ENCODE results near the gene GPX6. TPM values are rescaled to one million over a fixed set of nuclear protein-coding genes. Genes with fewer than 3 reads are reported as not detected.
"Not testable (repeated sequence)": the region's sequence is repeated elsewhere in the genome, so short reads cannot be mapped to it uniquely, and the experiment has no call there.

The GPX6 gene
- total RNA-seq, 1 donor from 2014 or later = not detected

DNA sequence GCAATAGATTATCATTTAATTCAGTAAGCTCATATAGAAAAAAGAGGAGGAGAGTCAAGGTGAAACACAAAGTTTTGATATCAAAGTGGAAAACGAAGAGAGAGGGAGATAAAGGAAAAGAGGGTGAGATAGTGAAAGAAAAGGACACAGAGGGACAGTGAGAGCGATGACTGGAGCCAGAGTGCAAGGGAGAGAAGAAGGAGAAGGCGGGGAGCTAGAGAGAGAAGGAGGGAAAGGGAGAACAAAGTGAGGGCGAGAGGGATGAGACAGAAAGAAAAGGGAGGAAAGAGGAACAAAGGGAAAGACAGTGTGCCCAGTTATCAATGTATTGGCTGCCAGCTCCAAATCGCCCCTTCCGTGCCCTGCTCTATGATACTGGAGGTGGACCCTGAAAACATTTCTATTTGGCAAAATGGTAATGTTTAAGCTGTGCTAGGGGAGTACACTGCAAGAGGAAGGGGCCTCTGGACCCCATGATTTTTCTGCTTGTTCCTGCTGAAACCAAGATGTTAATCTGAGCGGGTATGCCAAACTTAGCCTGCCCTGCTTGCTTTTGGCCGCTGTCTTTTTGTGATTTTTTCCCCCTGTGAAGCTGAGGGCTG lies 37.9 kb upstream of the GPX6 start:
- TF ChIP-seq, protein P1, sequence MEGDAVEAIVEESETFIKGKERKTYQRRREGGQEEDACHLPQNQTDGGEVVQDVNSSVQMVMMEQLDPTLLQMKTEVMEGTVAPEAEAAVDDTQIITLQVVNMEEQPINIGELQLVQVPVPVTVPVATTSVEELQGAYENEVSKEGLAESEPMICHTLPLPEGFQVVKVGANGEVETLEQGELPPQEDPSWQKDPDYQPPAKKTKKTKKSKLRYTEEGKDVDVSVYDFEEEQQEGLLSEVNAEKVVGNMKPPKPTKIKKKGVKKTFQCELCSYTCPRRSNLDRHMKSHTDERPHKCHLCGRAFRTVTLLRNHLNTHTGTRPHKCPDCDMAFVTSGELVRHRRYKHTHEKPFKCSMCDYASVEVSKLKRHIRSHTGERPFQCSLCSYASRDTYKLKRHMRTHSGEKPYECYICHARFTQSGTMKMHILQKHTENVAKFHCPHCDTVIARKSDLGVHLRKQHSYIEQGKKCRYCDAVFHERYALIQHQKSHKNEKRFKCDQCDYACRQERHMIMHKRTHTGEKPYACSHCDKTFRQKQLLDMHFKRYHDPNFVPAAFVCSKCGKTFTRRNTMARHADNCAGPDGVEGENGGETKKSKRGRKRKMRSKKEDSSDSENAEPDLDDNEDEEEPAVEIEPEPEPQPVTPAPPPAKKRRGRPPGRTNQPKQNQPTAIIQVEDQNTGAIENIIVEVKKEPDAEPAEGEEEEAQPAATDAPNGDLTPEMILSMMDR (IDR thresholded peaks at IDR 0.05; ENCODE audit: insufficient read depth, low read length, poor library complexity, severe bottlenecking) = no peak
- no peaks in the 10 kb centered on the region for H3K36me3 ChIP-seq (ENCODE audit: control insufficient read depth, insufficient read depth, low read length)
- no peak for DNase-seq (ENCODE audit: low read depth)
- H3K4me3 ChIP-seq (ENCODE audit: low read depth, low read length) = no peak overlapping the region
- peaks cover 2% of the 10 kb centered on the region for H3K27me3 ChIP-seq (ENCODE audit: control insufficient read depth, insufficient read depth, low read length)

DNA sequence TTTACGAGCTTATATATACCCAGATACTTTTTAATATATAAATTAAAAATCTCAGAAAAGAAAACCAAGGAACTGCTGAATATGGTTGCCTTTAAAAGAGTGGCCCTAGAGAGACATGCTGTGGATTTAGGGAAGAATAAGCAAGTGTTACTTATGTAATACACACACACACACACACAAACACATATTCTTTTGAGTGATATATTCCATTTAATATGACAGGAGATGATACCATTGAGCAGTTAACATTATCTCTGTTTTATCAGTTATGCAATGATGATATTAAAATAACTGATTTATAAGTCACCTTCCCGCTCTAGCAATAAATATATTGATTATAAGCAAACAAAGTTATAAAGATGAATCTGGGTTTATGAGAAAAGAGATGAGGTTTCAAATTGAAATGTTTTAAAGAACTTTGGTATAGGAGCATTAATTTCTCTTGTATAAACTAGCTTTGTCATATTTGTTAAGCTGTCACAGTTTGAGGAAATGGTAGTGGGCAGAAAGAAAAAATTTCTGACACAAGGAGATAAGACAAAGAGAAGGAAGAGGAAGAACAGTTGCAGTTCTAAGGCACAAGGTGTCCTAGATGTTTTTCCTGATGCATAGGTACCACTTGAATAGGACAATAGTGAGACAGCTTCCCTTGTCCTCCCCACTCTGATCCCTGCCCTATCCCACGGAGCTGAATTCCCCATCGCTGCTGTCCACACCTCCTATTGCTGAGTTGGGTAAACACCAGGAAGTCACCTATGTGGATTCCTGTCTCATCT lies 36.5 kb upstream of the GPX6 start:
- DNase-seq (ENCODE audit: low read depth) = no peak
- TF ChIP-seq, protein P1 (IDR thresholded peaks at IDR 0.05; ENCODE audit: insufficient read depth, low read length, poor library complexity, severe bottlenecking) = no peak
- no peaks in the 10 kb centered on the region for H3K36me3 ChIP-seq (ENCODE audit: control insufficient read depth, insufficient read depth, low read length)
- H3K27me3 ChIP-seq (ENCODE audit: control insufficient read depth, insufficient read depth, low read length) = peaks cover 2% of the 10 kb centered on the region
- no peak overlapping the region for H3K4me3 ChIP-seq (ENCODE audit: low read depth, low read length)

DNA sequence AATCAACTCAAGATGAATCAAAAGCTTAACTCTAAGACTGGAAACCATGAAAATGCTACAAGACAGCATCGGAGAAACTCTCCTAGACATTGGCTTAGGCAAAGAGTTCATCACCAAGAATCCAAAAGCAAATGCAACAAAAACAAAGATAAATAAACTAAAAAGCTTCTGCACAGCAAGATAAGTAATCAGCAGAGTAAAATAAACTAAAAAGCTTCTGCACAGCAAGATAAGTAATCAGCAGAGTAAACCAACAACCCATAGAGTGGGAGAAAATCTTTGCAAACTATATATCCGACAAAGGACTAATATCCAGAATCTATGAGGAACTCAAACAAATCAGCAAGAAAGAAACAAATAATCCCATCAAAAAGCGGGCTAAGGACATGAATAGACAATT lies 31.4 kb upstream of the GPX6 start:
- not testable (repeated sequence) for H3K27me3 ChIP-seq (ENCODE audit: control insufficient read depth, insufficient read depth, low read length); DNase-seq (ENCODE audit: low read depth)

DNA sequence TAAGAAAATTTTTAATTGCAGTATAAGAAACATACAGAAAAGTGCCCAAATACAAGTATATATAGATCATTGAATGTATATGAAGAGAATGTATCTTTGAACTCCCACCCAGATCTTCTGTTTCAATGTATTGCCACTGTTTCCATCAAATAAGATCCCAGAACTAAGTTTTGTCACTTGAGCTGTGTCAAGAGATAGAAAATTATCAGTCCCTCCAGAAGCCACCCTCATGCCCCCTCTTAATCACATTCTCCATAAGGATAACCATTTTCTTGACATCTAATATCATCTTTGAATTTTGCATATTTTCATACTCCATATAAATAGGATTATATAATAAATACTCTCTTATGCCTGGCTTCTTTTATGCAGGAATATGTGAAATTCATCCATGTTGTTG lies 30.4 kb upstream of the GPX6 start:
- TF ChIP-seq, protein P1 (IDR thresholded peaks at IDR 0.05; ENCODE audit: insufficient read depth, low read length, poor library complexity, severe bottlenecking) = no peak
- Histone ChIP-seq H3K36me3 (ENCODE audit: control insufficient read depth, insufficient read depth, low read length) (no peaks in the 10 kb centered on the region), H3K4me3 (ENCODE audit: low read depth, low read length) (no peak overlapping the region), H3K27me3 (ENCODE audit: control insufficient read depth, insufficient read depth, low read length) (no peaks in the 10 kb centered on the region)
- DNase-seq (ENCODE audit: low read depth) = no peak

More for the DNA sequence above, 31.4 kb upstream of the GPX6 start:
- not testable (repeated sequence) for H3K36me3 ChIP-seq (ENCODE audit: control insufficient read depth, insufficient read depth, low read length); H3K4me3 ChIP-seq (ENCODE audit: low read depth, low read length)

DNA sequence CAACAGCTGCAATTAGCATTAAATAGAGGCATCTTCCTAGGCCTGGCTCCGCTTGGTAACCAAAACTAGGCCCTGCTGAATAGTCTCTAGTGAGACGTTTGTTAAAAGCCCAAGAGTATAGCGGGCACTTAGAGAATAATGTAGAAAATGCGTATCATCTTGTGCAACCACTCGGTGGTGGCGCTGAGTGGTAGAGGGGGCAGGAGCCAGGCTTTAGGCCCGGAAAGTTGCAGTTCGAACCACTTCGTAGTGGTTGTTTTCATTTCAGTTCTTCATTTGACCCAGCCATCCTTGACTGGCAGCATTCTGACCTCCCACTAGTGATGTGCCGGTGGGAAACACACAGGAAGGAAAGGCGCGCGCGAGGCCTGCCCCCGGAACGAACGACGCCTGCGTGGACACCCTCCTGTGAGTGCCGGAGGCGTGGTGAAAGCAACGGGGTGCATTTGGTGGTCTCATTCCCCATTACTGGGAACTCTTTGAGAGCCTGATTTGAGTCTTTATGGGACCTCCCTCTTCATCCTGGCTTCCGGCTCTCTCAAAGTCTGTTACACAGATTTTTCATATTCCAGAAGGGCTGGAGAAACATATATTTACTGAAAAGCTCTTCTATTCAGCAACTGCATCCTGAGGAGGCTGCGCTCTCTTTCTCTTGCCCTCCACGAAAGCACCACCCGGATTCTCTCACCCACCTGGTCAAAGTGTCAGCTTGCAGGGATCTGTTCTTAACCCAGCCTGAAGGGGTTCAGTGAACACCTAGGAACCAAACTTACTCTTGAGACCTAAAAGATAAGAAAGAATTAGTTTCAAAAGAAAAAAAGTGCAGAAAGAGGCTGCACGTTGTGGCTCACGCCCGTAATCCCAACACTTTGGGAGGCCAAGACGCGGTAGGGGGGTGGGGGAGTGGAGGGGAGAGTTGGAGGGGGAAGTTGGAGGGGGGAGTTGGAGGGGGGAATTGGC lies 28.3 kb upstream of the GPX6 start:
- TF ChIP-seq, protein P1 (IDR thresholded peaks at IDR 0.05; ENCODE audit: insufficient read depth, low read length, poor library complexity, severe bottlenecking) = no peak
- Histone ChIP-seq H3K36me3 (ENCODE audit: control insufficient read depth, insufficient read depth, low read length) (no peaks in the 10 kb centered on the region), H3K4me3 (ENCODE audit: low read depth, low read length) (peak overlapping the region; percentile 14), H3K27me3 (ENCODE audit: control insufficient read depth, insufficient read depth, low read length) (no peaks in the 10 kb centered on the region)
- DNase-seq (ENCODE audit: low read depth) = no peak
